ENCODE measurements around the gene GYG2.
A peak's percentile ranks its signal among the peaks of the same experiment; 100 is the strongest.
"Not testable (repeated sequence)": the region's sequence is repeated elsewhere in the genome, so short reads cannot be mapped to it uniquely, and the experiment has no call there.

GYG2 gene

DNA sequence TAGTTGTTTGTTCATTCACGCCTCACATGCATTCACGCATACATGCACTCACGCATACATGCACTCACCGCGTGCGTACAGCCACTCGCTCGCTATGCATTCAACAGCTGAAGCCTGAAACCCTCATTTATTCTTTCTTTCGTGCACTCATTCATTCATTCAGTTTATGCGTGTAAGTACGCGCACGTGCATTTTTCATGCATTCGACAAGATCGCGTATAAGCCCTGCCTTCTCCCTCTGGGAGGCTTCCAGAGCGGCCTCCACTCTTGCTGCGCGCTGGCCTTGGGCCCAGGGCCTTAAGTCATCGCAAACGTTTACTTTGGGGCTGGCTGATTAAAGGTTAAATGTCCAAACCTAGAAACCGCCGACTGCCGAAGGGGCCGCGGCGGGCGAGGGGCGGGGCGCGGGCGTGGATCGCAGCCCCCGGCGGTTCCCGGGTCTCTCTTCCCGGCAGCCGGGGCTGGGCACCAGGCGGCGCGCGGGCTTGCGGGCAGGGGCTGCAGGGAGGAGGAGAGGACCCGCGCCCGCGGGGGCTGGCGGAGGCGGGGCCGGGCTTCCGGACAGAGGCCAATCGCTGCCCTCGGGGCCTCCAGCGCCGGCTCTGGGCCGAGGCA is at the start of gene GYG2:
GYG2 (plus strand) TSS at position 587 of the 615 bp plus-strand sequence. CDS start 1,259 bp downstream, outside the sequence.
- Histone ChIP-seq H3K27me3 (ENCODE audit: control insufficient read depth, insufficient read depth, low read length) (no peaks in the 10 kb centered on the region), H3K9ac (ENCODE audit: low read length) (peak within 1 kb of the TSS; percentile 48), H3K27ac (ENCODE audit: low read length) (no peak within 1 kb of the TSS), H3K36me3 (ENCODE audit: control insufficient read depth, low read depth, low read length) (peaks cover 4% of the 10 kb centered on the region), H3K4me3 (ENCODE audit: low read length) (peak within 1 kb of the TSS; percentile 47), H3K4me1 (ENCODE audit: control insufficient read depth, low read depth, low read length) (peaks cover 12% of the 10 kb centered on the region), H3K9me3 (ENCODE audit: control insufficient read depth, low read depth, low read length) (no peaks in the 10 kb centered on the region)

DNA sequence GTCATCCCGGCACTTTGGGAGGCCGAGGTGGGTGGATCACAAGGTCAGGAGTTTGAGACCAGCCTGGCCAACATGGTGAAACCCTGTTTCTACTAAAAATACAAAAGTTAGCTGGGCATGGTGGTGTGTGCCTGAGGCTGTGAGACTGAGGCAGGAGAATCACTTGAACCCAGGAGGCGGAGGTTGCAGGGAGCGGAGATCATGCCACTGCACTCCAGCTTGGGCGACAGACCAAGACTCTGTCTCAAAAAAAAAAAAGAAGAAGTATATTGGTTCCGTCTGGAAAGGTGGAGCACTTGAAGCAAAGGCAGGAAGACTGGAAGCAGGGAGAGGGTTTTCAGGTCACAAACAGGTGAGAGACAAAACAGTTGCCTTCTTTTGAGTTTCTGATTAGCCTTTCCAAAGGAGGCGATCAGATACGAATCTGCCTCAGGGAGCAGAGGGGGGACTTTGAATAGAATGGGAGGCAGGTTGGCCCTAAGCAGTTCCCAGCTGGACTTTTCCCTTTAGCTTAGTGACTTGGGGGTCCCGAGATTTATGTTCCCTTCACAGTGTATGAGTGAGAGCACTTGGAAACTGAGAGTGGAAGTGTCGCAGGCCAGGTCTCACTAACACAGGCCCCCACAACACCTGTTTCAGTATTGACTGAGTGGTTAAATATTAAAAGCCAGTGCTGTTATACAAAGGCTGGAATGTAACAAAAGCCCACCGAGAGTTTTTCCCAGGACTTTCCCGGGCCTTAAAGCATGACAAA is 48.1 kb upstream of the GYG2 start:
- H3K9me3 ChIP-seq (ENCODE audit: control insufficient read depth, low read depth, low read length); H3K27me3 ChIP-seq (ENCODE audit: control insufficient read depth, insufficient read depth, low read length); H3K36me3 ChIP-seq (ENCODE audit: control insufficient read depth, low read depth, low read length): not testable (repeated sequence)
- Histone ChIP-seq H3K9ac (ENCODE audit: low read length) (peak overlapping the region; percentile 8), H3K4me3 (ENCODE audit: low read length) (peak overlapping the region; percentile 7), H3K27ac (ENCODE audit: low read length) (peak overlapping the region; percentile 77), H3K4me1 (ENCODE audit: control insufficient read depth, low read depth, low read length) (peaks cover 38% of the 10 kb centered on the region)

DNA sequence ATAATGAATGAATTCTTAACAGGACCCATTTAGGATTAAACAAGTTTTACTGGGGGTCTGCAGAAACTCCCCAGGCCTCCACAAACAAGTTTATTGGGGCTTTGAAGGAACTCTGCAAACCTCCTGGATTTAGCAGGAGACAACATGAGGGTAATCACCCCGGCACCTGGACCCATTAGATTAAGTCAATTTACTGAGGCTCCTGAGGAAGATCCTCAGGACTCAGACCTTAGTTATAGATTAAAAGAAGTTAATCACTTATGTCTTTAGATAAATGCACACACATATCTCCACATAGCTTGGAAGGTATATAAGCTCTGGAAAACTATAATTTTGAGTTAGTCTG is 47.5 kb upstream of the GYG2 start:
- Histone ChIP-seq H3K4me3 (ENCODE audit: low read length) (peak overlapping the region; percentile 7), H3K9me3 (ENCODE audit: control insufficient read depth, low read depth, low read length) (no peaks in the 10 kb centered on the region), H3K27me3 (ENCODE audit: control insufficient read depth, insufficient read depth, low read length) (no peaks in the 10 kb centered on the region), H3K36me3 (ENCODE audit: control insufficient read depth, low read depth, low read length) (no peaks in the 10 kb centered on the region), H3K9ac (ENCODE audit: low read length) (peak overlapping the region; percentile 8), H3K27ac (ENCODE audit: low read length) (peak overlapping the region; percentile 77), H3K4me1 (ENCODE audit: control insufficient read depth, low read depth, low read length) (peaks cover 38% of the 10 kb centered on the region)

DNA sequence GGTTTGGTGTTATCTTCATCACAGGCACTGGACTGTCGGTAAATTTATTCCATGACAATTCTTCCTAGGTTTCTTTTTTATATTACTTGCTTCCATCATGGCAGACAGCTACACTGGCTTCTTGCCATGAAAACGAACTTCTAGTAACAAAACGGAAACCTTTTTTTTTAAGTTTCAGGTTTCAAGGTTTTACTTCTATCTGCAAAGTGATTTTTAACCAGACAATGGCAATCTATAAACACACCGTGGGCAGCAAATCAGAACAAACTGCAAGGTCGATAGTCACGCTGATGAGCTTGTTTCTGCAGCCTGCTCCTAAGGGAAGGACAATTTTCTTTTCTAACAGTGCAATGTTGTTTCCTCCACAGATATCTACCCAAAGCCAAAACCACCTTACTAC is 47.0 kb upstream of the GYG2 start:
- Histone ChIP-seq H3K36me3 (ENCODE audit: control insufficient read depth, low read depth, low read length) (no peaks in the 10 kb centered on the region), H3K9me3 (ENCODE audit: control insufficient read depth, low read depth, low read length) (no peaks in the 10 kb centered on the region), H3K27me3 (ENCODE audit: control insufficient read depth, insufficient read depth, low read length) (no peaks in the 10 kb centered on the region), H3K27ac (ENCODE audit: low read length) (no peak overlapping the region), H3K4me3 (ENCODE audit: low read length) (no peak overlapping the region), H3K9ac (ENCODE audit: low read length) (no peak overlapping the region), H3K4me1 (ENCODE audit: control insufficient read depth, low read depth, low read length) (peaks cover 38% of the 10 kb centered on the region)

DNA sequence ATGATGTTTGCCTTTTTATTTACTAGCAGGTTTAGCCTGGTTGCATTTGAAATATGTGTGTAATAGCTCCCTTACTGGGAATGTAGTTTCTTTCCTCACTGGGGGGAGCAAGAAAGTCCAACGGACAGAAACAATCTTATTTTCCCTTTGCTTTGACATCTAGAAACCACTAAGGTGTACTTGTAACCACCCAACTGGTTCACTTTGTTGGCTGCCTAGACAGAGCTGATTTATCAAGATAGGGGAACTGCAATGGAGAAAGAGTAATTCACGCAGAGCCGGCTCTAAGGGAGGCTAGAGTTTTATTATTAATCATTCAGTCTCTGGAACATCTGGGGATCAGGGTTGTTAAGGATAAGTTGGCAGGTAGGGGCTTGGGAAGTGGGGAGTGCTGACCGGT is 46.6 kb upstream of the GYG2 start:
- Histone ChIP-seq H3K36me3 (ENCODE audit: control insufficient read depth, low read depth, low read length) (no peaks in the 10 kb centered on the region), H3K9me3 (ENCODE audit: control insufficient read depth, low read depth, low read length) (no peaks in the 10 kb centered on the region), H3K4me1 (ENCODE audit: control insufficient read depth, low read depth, low read length) (peaks cover 34% of the 10 kb centered on the region), H3K27ac (ENCODE audit: low read length) (no peak overlapping the region), H3K27me3 (ENCODE audit: control insufficient read depth, insufficient read depth, low read length) (no peaks in the 10 kb centered on the region), H3K4me3 (ENCODE audit: low read length) (no peak overlapping the region), H3K9ac (ENCODE audit: low read length) (no peak overlapping the region)

DNA sequence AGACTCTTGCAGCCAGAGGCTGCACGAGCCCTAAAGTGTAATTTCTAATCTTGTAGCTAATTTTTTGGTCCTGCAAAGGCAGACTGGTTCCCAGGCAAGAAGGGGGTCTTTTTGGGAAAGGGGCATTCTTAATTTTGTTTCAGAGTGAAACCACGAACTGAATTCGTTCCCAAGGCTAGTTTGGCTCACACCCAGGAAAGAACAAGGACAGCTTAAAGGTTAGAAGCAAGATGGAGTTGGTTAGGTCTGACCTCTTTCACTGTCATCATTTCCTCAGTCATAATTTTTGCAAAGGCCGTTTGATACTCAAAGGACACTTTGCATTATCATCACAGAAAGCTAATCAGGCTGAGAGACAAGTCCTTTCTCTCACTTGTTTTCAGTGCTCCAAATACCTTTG is 46.0 kb upstream of the GYG2 start:
- Histone ChIP-seq H3K36me3 (ENCODE audit: control insufficient read depth, low read depth, low read length) (no peaks in the 10 kb centered on the region), H3K27me3 (ENCODE audit: control insufficient read depth, insufficient read depth, low read length) (no peaks in the 10 kb centered on the region), H3K27ac (ENCODE audit: low read length) (no peak overlapping the region), H3K9me3 (ENCODE audit: control insufficient read depth, low read depth, low read length) (no peaks in the 10 kb centered on the region), H3K4me3 (ENCODE audit: low read length) (no peak overlapping the region), H3K9ac (ENCODE audit: low read length) (no peak overlapping the region), H3K4me1 (ENCODE audit: control insufficient read depth, low read depth, low read length) (peaks cover 34% of the 10 kb centered on the region)

DNA sequence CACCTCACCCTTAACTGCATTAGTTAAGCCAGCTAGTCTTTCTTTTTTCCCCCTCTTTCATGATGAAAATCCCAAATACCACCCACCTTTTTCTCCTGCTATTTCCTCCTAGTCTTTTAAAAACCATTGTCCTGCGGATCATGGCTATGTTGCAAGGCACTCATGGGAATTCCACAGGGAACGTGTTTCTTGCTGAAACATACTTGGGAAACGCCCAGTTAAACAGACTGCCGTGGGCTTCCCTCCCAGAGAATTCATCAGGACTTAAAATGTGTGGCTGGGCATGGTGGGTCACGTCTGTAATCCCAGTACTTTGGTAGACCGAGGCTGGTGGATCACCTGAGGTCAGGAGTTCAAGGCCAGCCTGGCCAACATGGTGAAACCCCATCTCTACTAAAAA is 44.7 kb upstream of the GYG2 start:
- Histone ChIP-seq H3K9ac (ENCODE audit: low read length) (no peak overlapping the region), H3K27ac (ENCODE audit: low read length) (no peak overlapping the region), H3K9me3 (ENCODE audit: control insufficient read depth, low read depth, low read length) (no peaks in the 10 kb centered on the region), H3K36me3 (ENCODE audit: control insufficient read depth, low read depth, low read length) (no peaks in the 10 kb centered on the region), H3K4me3 (ENCODE audit: low read length) (no peak overlapping the region), H3K4me1 (ENCODE audit: control insufficient read depth, low read depth, low read length) (peaks cover 34% of the 10 kb centered on the region), H3K27me3 (ENCODE audit: control insufficient read depth, insufficient read depth, low read length) (no peaks in the 10 kb centered on the region)

DNA sequence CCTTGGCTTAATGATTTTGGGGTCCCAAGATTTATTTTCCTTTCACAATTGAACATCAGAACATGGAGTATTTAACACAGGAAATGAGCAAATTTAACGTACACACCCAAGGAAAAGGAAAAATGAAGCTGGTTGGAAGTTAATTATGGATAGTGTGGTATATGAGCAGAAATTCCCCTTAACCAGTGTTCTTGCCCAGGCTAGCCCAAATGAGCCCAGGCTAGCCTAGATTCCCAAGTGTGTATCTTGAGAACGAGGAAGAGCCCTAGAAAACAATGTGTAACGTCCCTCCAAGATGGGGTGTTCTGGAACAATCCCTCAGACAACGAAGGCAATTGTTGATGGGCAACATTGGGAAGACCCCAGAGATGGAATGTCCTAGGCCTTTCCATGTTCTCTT is 43.2 kb upstream of the GYG2 start:
- Histone ChIP-seq H3K36me3 (ENCODE audit: control insufficient read depth, low read depth, low read length) (no peaks in the 10 kb centered on the region), H3K27me3 (ENCODE audit: control insufficient read depth, insufficient read depth, low read length) (no peaks in the 10 kb centered on the region), H3K4me1 (ENCODE audit: control insufficient read depth, low read depth, low read length) (peaks cover 31% of the 10 kb centered on the region), H3K27ac (ENCODE audit: low read length) (no peak overlapping the region), H3K9me3 (ENCODE audit: control insufficient read depth, low read depth, low read length) (no peaks in the 10 kb centered on the region), H3K4me3 (ENCODE audit: low read length) (no peak overlapping the region), H3K9ac (ENCODE audit: low read length) (no peak overlapping the region)

DNA sequence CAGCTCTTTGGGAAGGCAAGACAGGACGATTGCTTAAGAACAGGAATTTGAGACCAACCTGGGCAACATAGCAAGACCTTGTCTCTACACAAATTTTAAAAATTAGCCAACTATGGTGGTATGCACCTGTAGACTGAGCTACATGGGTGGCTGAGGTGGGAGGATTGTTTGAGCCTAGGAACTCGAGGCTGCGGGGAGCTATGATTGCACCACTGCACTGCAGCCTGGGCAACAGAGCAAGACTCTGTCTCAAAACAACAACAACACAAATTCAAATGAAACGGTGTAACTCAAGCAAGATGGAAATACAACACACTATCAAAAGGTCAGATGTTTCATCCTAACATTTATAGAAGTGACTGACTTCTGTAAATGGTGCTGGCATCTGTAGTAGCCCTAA is 39.8 kb upstream of the GYG2 start:
- Histone ChIP-seq H3K4me3 (ENCODE audit: low read length) (no peak overlapping the region), H3K27me3 (ENCODE audit: control insufficient read depth, insufficient read depth, low read length) (no peaks in the 10 kb centered on the region), H3K27ac (ENCODE audit: low read length) (no peak overlapping the region), H3K36me3 (ENCODE audit: control insufficient read depth, low read depth, low read length) (no peaks in the 10 kb centered on the region), H3K9ac (ENCODE audit: low read length) (no peak overlapping the region), H3K4me1 (ENCODE audit: control insufficient read depth, low read depth, low read length) (peaks cover 19% of the 10 kb centered on the region), H3K9me3 (ENCODE audit: control insufficient read depth, low read depth, low read length) (no peaks in the 10 kb centered on the region)

DNA sequence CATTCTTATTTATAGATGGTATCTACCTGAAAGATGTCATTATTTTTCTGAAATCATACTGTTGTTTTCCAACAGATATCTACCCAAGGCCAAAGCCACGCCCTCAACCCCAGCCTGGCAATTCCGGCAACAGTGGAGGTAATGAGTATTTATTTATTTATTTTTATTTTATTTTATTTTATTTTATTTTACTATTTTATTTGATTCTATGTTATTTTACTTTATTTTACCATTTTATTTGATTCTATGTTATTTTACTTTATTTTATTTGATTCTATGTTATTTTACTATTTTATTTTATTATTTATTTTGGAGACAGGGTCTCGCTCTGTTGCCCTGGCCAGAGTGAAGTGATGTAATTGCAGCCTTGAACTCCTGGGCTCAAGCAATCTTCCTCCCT is 39.2 kb upstream of the GYG2 start:
- no peaks in the 10 kb centered on the region for H3K27me3 ChIP-seq (ENCODE audit: control insufficient read depth, insufficient read depth, low read length)
- H3K4me1 ChIP-seq (ENCODE audit: control insufficient read depth, low read depth, low read length): peaks cover 21% of the 10 kb centered on the region
- H3K9ac ChIP-seq (ENCODE audit: low read length): no peak overlapping the region
- no peak overlapping the region for H3K27ac ChIP-seq (ENCODE audit: low read length)
- no peak overlapping the region for H3K4me3 ChIP-seq (ENCODE audit: low read length)
- no peaks in the 10 kb centered on the region for H3K36me3 ChIP-seq (ENCODE audit: control insufficient read depth, low read depth, low read length)
- no peaks in the 10 kb centered on the region for H3K9me3 ChIP-seq (ENCODE audit: control insufficient read depth, low read depth, low read length)

DNA sequence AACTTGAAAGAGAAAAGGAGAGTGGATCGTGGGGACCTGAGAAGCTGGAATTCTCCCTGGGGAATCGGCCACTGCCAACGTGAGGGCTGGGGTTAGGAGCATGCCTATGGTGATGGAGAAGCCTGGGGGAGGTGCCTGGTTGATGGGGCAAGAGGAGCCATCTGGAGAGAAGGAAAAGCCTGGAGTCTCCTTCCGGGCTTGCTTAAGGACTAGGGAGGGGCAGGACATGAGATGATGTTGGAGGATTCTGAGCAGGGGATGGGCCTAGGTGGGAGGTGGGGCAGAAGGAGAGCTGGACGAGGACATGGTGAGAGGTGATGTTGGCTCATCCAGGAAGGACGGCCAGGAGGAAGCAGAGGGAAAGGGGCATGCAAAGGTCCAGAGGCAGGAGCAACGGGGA is 35.0 kb upstream of the GYG2 start:
- no peaks in the 10 kb centered on the region for H3K27me3 ChIP-seq (ENCODE audit: control insufficient read depth, insufficient read depth, low read length)

DNA sequence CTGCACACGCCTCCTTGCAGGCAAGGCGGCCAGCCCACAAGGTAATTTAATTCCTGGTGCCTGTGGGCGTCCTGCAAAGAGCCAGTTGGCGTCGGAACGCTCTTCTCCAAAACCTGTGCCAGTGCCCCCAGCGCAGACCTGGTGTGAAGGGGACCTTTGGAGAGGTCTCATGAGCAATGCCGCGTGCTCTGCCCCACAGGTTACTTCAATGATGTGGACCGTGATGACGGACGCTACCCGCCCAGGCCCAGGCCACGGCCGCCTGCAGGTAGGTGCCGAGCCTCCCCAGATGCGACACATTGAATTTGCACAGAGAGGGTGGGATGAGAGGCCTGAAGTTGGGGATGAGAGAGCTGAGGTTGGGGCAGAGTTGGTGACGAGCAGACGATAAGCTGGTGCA is 34.4 kb upstream of the GYG2 start:
- H3K4me1 ChIP-seq (ENCODE audit: control insufficient read depth, low read depth, low read length): peaks cover 22% of the 10 kb centered on the region
- no peak overlapping the region for H3K9ac ChIP-seq (ENCODE audit: low read length)
- no peak overlapping the region for H3K4me3 ChIP-seq (ENCODE audit: low read length)
- no peaks in the 10 kb centered on the region for H3K9me3 ChIP-seq (ENCODE audit: control insufficient read depth, low read depth, low read length)
- H3K27ac ChIP-seq (ENCODE audit: low read length): no peak overlapping the region
- H3K36me3 ChIP-seq (ENCODE audit: control insufficient read depth, low read depth, low read length): no peaks in the 10 kb centered on the region
- no peaks in the 10 kb centered on the region for H3K27me3 ChIP-seq (ENCODE audit: control insufficient read depth, insufficient read depth, low read length)

More for the DNA sequence above, 35.0 kb upstream of the GYG2 start:
- H3K9me3 ChIP-seq (ENCODE audit: control insufficient read depth, low read depth, low read length): no peaks in the 10 kb centered on the region
- no peak overlapping the region for H3K27ac ChIP-seq (ENCODE audit: low read length)
- H3K4me1 ChIP-seq (ENCODE audit: control insufficient read depth, low read depth, low read length): peaks cover 16% of the 10 kb centered on the region
- H3K4me3 ChIP-seq (ENCODE audit: low read length): no peak overlapping the region
- H3K36me3 ChIP-seq (ENCODE audit: control insufficient read depth, low read depth, low read length): no peaks in the 10 kb centered on the region
- no peak overlapping the region for H3K9ac ChIP-seq (ENCODE audit: low read length)
